Stimulated activated CD8-positive, alpha-beta memory T cell treated with anti-CD3 and anti-CD28 coated beads, Interleukin-15, amount 100 ng/mL, for 48 hours (primary cell): ENCODE measurements around the gene IFNL3.
"Not testable (repeated sequence)": the region's sequence is repeated elsewhere in the genome, so short reads cannot be mapped to it uniquely, and the experiment has no call there.

Source experiments
- DNase-seq, 2 donors: peaks; one replicate each; pipeline ENCODE4 v3.0.0-alpha.2; 2020; ENCODE audit warnings: low read depth in 2 of 2

IFNL3 gene

GRCh38 chr19:39244410-39245100 is at the start of gene IFNL3:
TSS of gene IFNL3 (minus strand) at chr19:39245006. CDS start at chr19:39244967, 39 bp downstream.
- DNase-seq: not testable (repeated sequence)

GRCh38 chr19:39293394-39293793 is 48.6 kb upstream of the IFNL3 start:
- no peak for DNase-seq

- DNase-seq: no peak
Observed at GRCh38 chr19:39284032-39284431, 39.2 kb upstream of the IFNL3 start.

GRCh38 chr19:39282021-39282420 is 37.2 kb upstream of the IFNL3 start:
- no peak for DNase-seq

- DNase-seq: no peak
Observed at GRCh38 chr19:39277598-39277997, 32.8 kb upstream of the IFNL3 start.

- no peak for DNase-seq
Observed at GRCh38 chr19:39276740-39277139, 31.9 kb upstream of the IFNL3 start.

- no peak for DNase-seq
Observed at GRCh38 chr19:39275578-39275977, 30.8 kb upstream of the IFNL3 start.

- not testable (repeated sequence) for DNase-seq
Observed at GRCh38 chr19:39273859-39274258, 29.1 kb upstream of the IFNL3 start.

GRCh38 chr19:39270036-39270871 is 25.4 kb upstream of the IFNL3 start:
- DNase-seq: no peak

- DNase-seq: not testable (repeated sequence)
Observed at GRCh38 chr19:39269369-39269768, 24.6 kb upstream of the IFNL3 start.

GRCh38 chr19:39268531-39269223 is 23.9 kb upstream of the IFNL3 start:
- not testable (repeated sequence) for DNase-seq

GRCh38 chr19:39268085-39268484 is 23.3 kb upstream of the IFNL3 start, which contains the start of gene IFNL2:
TSS of gene IFNL2 (plus strand) at chr19:39268396. CDS start at chr19:39268569, 173 bp downstream.
- not testable (repeated sequence) for DNase-seq

- no peak for DNase-seq
Observed at GRCh38 chr19:39265321-39265916, 20.6 kb upstream of the IFNL3 start.

GRCh38 chr19:39264306-39265290 is 19.8 kb upstream of the IFNL3 start:
- no peak for DNase-seq

- DNase-seq: no peak
Observed at GRCh38 chr19:39263912-39264305, 19.1 kb upstream of the IFNL3 start.

- no peak for DNase-seq
Observed at GRCh38 chr19:39262496-39262895, 17.7 kb upstream of the IFNL3 start.

GRCh38 chr19:39261704-39262103 is 16.9 kb upstream of the IFNL3 start:
- DNase-seq: no peak

- no peak for DNase-seq
Observed at GRCh38 chr19:39257227-39257626, 12.4 kb upstream of the IFNL3 start.

GRCh38 chr19:39254531-39255345 is 9.9 kb upstream of the IFNL3 start:
- no peak for DNase-seq
